Measurements from ENCODE around the gene SDSL.
A peak's percentile ranks its signal among the peaks of the same experiment; 100 is the strongest.

The SDSL gene

GRCh38 chr12:113467142-113467501 is 44.9 kb downstream of the SDSL start:
- no peak for DNase-seq (ENCODE audit: low read depth)
- TF ChIP-seq, protein P1, sequence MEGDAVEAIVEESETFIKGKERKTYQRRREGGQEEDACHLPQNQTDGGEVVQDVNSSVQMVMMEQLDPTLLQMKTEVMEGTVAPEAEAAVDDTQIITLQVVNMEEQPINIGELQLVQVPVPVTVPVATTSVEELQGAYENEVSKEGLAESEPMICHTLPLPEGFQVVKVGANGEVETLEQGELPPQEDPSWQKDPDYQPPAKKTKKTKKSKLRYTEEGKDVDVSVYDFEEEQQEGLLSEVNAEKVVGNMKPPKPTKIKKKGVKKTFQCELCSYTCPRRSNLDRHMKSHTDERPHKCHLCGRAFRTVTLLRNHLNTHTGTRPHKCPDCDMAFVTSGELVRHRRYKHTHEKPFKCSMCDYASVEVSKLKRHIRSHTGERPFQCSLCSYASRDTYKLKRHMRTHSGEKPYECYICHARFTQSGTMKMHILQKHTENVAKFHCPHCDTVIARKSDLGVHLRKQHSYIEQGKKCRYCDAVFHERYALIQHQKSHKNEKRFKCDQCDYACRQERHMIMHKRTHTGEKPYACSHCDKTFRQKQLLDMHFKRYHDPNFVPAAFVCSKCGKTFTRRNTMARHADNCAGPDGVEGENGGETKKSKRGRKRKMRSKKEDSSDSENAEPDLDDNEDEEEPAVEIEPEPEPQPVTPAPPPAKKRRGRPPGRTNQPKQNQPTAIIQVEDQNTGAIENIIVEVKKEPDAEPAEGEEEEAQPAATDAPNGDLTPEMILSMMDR (IDR thresholded peaks at IDR 0.05; ENCODE audit: control insufficient read depth, extremely low read depth, insufficient read depth): no peak
- peak overlapping the region; percentile 7; the same call in 1 of the 2 replicates for H3K4me3 ChIP-seq (ENCODE audit: low read depth, low read length)

GRCh38 chr12:113467502-113468364 is 45.6 kb downstream of the SDSL start:
- DNase-seq (ENCODE audit: low read depth): no peak
- H3K4me3 ChIP-seq (ENCODE audit: low read depth, low read length): peak overlapping the region; percentile 7; the same call in 1 of the 2 replicates

DNA sequence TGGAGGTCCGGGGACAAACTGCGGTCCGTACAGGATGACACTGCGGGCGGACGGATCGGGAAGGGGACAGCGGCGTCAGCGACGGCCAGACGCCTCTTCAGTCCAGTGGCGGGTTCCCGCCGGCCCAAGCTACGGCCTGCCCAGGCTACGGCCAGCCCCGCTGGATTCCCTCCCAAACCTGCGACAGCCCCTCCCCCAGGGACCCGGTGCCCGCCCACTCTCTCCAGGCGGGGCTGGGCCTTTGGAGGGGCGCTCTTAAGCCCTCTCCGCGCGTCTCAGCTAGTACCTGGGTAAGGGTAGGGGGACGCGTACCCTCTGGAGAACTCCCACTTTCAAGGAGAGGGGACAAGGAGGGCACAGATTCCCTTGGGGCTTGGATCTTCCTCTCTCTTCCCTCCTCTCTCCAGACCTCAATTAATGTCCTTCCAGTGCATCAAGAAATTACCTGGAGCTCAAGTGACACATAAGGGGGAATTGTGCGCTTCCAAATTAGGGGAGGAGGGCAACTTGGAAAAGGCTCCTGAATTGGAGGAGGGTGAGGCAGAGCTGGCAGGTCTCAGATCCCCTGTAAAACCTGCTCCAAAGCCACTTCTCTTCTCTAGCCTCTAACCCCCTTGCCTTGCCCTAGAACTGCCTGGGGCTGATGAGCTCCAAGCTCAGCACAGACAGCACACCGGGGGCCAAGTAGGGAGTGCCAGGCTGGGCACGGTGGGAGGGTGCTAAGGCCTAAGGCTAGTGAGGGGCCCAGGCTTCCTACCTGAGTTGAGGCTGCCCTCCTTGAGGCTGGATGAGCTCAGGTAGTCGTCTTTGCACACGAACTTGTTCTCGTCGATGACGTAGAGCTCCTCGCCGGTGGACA is 46.4 kb downstream of the SDSL start:
- TF ChIP-seq, protein P1 (IDR thresholded peaks at IDR 0.05; ENCODE audit: control insufficient read depth, extremely low read depth, insufficient read depth): no peak
- H3K4me3 ChIP-seq (ENCODE audit: low read depth, low read length): no peak overlapping the region
- DNase-seq (ENCODE audit: low read depth): no peak

More at GRCh38 chr12:113467502-113468364, 45.6 kb downstream of the SDSL start:
- TF ChIP-seq, protein P1 (IDR thresholded peaks at IDR 0.05; ENCODE audit: control insufficient read depth, extremely low read depth, insufficient read depth): no peak

DNA sequence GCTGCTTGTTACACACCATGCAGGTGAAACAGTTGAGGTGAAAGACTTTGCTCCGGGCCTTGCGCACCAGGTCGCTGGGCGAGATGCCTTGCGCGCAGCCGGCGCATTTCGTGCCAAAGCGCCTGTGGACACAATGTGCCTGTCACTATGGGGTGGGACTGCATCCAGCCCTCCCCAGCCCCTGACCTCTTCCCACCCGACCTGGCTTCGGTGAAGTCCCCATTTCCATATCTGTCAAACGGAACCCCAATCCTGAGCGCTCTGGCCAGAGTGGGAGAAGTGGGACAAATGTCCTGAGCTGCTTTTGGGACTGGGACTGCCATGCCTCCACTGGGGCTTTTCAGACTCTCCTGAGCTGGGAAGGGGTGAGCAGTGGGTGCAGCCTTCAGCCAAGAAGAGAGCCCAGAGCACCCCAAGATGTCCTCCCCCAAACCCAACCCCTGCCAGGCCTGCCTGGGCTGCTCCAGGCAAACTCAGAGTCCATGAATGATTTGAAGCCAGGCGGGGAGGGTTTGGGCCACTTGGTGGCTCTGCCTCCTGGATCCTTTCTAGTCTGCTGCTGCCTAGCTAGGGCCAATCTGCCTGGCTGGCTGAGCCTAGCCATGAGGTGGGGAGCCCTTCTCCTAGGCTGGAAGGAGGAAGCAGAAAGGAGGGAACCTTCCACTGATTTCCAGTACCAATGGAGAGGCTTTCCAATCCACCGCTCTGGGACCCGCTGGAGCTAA is 47.2 kb downstream of the SDSL start:
- no peak overlapping the region for H3K4me3 ChIP-seq (ENCODE audit: low read depth, low read length)
- TF ChIP-seq, protein P1 (IDR thresholded peaks at IDR 0.05; ENCODE audit: control insufficient read depth, extremely low read depth, insufficient read depth): no peak
- no peak for DNase-seq (ENCODE audit: low read depth)

GRCh38 chr12:113469949-113470743 is 48.0 kb downstream of the SDSL start:
- H3K4me3 ChIP-seq (ENCODE audit: low read depth, low read length): no peak overlapping the region
- DNase-seq (ENCODE audit: low read depth): no peak
- TF ChIP-seq, protein P1 (IDR thresholded peaks at IDR 0.05; ENCODE audit: control insufficient read depth, extremely low read depth, insufficient read depth): no peak
